CD4-positive, alpha-beta T cell treated with Interleukin-17A for 4 hours (primary cell): ENCODE data around the gene CDC42.

Source experiments
- DNase-seq: peaks from one replicate; pipeline ENCODE4 v3.0.0-alpha.2; 2020; ENCODE audit warnings: mixed read lengths

Gene CDC42

DNA sequence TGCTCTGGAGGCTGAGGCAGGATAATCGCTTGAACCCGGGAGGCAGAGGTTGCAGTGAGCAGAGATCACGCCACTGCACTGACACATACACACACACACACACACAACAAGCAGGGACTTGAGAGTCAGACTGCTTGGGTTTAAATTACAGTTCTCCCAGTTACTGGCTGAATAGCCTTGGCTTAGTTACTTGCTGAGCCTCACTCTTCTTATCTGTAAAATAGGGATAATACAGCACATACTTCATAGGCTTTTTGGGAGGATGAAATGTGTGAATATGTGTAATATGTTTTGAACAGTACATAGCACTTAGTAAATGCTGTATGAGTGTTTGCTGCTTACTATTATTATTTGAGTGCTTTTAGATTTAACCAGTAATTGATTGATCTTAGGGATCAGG is 23.8 kb downstream of the CDC42 start:
- no peak for DNase-seq

DNA sequence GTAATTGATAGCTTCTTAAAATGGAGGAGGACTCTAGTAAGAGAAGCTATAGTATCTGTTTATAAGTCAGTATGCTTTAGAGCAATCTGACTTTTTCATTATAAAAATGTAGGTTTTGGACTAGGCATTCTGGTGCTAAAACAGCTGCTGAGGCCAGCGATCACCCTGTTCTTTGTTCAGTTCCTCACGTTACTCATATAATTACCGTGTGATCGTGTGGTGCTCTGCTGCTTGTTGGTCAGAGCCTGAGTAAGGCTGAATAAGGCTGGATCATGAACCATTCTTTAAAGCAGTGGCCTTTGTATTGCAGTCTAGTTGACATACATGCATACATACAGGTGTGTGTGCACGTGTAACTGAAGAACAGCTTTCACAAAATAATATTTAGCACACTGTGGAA is 25.2 kb downstream of the CDC42 start:
- DNase-seq = no peak

DNA sequence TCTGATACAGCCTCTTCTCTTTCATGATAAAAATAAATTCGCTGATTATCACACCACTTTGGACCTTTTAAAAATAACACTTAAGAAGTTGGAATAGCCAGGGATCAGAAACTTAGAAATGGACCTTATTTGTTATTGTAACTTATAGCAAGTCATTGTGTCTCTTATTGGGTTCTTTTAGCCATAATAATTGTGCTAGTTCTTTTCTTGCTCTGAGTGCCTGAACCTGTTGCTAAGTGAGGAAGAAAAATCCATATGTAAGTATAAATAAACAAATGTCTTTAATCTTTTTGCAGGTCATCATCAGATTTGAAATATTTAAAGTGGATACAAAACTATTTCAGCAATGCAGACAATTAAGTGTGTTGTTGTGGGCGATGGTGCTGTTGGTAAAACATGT is 25.6 kb downstream of the CDC42 start:
- DNase-seq = no peak

DNA sequence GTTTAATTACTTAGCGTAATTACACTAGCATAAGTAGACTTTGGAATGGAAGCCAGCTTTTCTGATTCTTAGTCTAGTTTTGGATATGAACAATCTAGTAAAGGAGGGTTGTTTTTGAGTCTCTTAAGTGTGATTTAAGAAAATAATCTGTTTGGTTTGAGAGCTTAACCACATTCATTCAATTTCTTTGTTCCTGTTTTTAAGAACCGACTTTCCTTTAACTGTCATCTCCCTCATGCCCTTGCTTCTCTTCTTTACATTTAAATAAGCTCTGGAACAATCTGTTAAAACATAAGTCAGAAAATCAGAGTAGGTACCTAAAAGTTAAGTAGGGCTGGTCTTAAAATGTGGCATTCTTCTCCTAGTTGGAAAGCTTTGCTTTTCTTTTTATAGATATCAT is 27.7 kb downstream of the CDC42 start:
- DNase-seq = no peak

DNA sequence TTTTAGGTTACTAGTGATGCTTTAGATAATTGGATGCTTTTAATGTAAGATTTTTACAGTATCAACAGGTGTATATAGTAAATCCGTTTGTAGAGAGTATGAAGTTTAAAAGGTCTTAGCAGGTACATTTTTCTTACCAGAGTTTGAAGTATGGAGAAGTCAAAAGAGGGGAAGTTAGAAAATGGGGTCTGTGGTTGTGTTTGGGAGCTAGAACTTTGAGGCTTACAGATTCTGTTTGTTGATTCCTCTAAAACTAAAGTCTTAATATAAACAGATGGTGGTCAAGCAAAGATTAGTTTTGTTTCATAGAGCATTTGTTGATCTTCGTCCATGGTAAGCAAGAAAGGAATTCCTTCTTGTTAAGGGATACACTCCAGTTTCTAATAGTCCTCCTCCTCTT is 35.8 kb downstream of the CDC42 start:
- no peak for DNase-seq

DNA sequence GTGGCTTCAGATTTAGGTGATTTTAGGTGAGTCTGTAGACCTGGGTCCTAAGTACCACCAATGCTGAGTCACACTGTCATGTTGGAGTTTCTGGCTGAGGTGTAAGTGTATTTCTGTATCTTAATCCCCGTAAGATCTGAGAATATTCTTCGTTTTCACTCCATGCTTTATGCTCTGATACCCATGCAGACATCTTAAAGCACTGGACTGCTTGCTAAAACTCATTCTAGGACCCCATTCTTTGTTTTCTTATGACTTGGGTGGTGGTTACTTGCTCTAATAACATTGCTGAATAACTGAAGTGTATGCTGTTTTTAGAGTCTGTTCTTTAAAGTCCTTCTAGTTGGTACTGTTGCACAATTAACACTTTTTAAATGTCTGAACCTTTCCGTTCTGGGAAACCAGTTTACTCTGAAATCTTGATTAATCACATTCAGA is 36.6 kb downstream of the CDC42 start:
- no peak for DNase-seq

DNA sequence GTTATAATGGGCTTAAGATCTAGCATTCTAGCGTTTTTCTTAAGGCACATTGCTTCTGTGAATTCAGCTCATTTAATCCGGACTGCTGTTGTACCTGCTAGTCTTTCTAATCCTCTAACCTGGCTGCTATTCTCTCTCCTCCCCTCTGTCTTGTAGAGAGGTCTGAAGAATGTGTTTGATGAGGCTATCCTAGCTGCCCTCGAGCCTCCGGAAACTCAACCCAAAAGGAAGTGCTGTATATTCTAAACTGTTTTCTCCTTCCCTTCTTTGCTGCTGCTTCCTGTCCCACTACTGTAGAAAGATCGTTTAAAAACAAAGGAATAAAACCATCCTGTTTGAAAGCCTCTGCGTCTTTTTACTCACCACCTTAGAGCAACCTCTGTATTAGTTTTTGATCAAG is 37.3 kb downstream of the CDC42 start:
- peak; percentile 32 for DNase-seq

DNA sequence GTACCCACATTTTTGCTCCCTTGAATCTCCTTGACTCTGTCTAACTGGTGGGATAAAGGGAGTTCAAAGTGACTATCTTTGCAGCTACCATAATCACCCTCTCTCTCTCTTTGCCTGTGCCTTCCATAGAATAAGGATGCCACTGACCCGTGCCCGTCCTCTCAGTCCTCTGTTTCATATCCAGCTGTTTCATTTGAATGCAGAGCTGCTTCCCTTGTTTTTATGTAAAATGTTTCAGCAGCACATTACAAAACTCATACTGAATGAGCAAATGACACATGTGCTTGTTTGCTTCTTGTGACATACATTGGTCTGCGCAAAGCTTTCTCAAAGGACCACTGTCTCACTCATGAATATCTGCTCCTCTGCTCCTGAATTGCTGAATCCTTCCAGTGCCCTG is 38.4 kb downstream of the CDC42 start:
- no peak for DNase-seq

DNA sequence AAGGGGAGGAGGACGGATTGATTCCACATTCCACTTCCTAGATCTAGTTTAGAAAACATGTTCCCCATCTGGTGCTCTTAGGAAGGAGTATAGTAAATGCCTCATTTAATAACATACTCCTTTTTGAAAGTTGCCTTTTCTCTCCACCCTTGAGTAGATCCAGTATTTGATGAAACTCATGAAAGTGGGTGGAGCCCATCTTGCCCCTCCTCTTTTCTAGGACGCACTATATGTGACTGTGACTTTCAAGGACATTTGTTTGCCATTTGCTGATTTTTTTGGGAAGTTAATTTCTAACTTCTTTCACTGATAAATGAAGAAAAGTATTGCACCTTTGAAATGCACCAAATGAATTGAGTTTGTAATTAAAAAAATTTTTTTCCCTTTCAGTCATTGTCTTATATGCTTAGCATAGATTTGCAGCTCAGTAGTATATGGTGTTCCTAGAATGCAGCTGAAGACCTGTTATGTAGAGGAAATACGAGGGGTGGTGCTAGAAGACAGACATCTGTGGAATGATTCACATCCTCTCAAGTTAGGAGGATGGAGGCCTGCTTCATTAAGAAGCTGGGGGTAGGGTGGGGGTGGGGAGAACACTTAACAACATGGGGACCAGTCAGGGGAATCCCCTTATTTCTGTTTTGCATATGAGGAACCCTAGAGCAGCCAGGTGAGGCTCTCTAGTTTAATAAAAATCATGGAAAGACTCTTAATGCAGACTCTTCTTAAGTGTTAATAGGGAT is 39.7 kb downstream of the CDC42 start:
- peak; percentile 75 for DNase-seq

DNA sequence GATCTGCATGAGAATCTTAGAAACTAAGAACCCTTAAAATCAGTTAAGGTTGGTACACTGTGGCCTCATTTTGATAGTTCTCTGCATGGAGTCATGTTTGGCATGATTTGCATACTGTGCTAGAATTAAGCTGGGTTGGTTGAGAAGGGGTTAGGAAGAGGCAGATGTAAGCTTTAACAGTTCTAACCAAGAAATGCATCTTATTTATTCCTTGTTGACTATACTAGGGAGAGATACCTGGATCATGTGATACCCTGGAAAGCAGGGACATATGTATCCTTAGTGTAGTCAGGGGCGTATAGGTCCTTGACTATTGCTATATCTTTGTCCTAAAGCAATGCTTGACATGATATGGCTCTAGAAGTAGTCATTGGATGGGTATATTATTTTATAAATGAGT is 41.0 kb downstream of the CDC42 start:
- DNase-seq = no peak

DNA sequence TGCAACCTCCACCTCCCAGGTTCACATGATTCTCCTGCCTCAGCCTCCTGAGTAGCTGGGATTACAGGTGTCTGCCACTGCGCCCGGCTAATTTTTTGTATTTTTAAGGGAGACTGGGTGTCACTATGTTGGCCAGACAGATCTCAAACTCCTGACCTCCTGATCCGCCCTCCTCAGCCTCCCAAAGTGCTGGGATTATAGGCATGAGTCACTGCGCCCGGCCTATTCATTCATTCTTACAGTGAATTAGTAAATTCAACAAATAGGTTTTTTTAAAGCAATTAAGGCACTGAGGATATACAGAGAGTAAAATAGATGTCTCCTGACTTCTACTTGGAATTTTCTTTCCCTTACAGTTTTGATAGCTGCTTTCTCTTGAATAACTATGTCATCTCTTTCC is 43.5 kb downstream of the CDC42 start:
- no peak for DNase-seq

DNA sequence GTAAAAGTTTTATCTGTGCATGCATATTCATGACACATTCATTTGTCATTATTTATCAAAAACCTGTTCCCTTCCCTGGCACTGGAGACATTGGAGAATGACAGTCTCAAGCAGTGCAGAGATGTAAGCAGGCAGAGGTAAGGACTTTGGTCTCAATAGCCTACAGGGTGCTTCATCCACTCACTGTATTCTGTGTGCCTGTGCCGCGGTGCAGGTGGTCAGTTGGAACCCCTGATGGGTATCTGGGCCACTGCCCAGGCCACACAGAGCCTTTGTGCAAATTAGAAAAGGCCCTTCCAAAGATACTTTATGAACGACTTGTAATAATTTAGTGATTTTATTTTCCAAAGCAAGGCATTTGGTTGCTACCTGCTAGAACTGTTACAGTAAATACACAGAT is 44.0 kb downstream of the CDC42 start:
- DNase-seq = no peak

DNA sequence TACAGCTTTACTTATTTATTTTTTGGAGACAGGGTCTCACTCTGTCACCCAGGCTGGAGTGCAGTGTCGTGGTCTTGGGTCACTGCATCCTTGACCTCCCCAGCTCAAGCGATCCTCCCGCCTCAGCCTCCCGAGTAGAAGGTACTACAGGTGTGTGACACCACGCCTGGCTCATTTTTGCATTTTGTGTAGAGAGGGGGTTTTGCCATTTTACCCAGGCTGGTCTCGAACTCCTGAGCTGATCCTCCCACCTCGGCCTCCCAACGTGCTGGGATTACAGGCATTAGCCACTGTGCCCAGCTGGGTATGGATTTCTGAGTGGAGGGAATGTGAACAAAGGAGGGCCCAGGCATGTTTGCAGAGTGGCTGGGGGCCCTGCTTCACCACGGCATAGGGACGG is 46.2 kb downstream of the CDC42 start:
- no peak for DNase-seq

DNA sequence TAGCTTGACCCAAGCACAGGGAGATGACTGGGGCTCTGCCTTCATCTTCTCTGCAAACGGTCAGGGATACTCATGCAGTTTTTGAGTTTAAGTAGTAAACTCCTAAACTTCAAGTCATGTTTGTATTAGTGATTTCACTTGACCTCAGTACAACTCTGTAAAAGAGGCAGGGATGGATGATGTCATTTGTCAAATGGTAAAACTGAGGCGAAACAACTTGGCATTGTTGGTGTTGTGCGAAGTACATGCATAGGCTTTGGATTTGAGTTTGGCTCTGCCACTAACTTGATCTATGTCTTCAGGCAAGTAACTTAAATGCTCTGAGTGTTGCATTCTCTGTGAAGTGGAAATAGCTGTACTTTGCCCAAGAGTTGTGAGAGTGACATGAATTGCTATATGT is 47.7 kb downstream of the CDC42 start:
- no peak for DNase-seq

DNA sequence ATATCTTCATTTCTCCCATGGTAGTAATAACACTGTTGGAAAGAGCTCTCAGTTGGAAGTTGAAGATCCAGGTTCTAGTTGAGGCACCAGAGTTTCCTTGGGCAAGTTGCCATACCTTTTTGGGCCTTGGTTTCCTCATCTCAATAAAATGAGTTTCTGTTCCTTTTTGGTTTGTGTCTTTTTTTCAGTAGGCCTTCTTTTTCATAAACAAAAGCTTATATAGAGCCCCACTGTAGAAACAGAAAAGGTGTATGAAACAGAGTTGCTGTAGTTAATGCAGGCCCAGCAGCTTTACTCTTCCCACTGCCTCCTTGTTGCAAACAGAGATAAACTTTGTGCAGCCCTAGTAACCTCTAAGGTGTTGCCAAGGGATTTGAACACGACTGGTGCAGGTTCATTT is 48.7 kb downstream of the CDC42 start:
- no peak for DNase-seq

DNA sequence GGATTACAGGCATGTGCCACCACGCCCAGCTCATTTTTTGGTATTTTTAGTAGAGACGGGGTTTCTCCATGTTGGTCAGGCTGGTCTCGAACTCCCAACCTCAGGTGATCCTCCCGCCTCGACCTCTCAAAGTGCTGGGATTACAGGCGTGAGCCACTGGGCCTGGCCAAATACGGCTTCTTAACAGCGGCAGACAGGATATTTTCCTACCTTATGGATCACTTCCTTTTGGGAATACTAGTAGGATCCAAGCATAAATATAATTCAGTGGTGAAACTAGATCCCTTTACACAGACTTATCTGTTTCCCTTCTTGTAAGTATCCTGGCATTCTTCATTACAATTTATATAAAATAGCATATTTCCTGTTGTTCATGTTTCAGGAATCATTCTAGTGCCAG is 49.5 kb downstream of the CDC42 start:
- DNase-seq = no peak

DNA sequence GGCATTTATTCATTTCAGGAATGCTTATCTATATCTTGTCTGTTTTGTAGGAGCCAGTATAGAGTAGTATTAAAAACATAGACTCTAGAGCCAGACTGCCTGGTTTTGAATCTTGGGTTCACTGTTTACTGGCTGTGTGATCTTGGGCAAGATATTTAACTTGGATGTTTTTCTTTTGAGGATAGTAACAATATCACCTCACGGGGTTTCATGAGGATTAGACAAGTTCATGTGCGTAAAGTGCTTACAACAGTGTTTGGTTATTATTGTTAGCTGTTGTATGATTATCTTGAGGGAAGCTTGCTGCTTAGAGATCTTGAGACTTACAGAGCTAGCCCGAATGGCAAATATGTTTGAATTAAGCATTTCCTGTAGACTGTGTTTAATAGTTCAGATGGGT is 50.2 kb downstream of the CDC42 start:
- DNase-seq = no peak

DNA sequence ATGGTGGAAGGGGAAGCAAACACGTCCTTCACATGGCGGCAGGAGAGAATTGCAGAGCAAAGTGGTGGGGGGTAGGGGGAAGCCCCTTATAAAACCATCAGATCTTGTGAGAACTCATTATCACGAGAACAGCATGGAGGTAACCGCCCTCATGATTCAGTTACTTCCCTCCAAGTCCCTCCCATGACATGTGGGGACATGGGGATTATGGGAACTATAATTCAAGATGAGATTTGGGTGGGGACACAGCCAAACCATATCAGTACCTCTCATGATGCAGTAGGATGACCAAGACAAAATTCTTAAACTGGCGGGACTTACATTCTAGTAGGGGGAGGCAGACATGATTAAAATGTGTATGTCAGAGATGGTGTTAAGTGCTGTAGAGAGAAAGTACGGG is 51.6 kb downstream of the CDC42 start:
- DNase-seq = no peak

DNA sequence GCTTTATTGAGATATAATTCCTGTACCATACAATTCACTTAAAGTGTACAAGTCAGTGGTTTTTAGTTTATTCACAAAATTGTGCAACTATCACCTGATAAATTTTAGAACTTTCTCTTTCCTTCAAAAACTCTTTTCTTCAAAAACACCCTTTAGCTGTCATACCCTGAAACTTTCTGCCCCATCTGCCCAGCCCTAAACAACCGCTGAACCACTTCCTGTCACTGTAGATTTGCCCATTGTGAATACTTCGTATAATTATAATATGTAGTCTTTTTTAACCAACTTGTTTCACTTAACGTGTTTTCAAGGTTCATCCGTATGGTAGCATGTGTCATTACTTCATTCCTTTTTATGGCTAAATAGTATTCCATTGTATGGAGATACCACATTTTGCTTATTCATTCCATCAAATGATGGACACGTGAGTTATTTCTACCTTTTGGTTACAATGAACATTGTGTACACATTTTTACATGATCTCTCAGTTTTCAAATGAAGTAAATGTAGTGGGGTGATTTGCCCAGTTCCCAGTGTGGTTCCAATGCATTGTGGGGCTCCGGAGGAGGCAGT is 52.4 kb downstream of the CDC42 start:
- DNase-seq = peak; percentile 49

DNA sequence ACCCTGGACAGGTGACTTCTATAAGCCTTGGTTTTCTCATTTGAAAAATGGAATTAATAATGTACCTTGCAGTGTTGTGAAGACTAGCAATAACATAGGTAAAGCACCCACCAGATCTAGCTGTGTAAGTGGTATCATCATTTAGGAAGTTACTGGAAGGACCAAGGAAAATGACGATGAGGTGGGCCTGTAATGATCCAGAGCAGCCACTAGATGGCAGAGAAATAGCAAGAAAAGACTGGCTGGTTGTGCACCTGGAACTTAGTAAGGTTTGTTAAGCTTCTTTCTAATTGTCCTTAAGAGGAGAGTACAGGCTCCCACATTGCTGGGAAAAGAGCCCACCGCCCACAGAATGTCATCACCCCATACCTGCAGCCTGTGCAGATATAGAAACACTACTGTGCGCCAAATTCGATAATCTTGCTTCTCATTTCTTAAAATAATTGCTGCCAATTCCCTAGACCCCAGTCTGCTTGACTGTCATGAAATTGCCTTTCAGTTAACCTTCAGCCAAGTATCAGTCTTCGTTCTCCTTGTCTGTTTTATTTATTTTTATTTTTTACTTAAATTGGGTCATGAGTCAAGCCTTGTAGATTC is 53.2 kb downstream of the CDC42 start:
- DNase-seq = peak; percentile 44

DNA sequence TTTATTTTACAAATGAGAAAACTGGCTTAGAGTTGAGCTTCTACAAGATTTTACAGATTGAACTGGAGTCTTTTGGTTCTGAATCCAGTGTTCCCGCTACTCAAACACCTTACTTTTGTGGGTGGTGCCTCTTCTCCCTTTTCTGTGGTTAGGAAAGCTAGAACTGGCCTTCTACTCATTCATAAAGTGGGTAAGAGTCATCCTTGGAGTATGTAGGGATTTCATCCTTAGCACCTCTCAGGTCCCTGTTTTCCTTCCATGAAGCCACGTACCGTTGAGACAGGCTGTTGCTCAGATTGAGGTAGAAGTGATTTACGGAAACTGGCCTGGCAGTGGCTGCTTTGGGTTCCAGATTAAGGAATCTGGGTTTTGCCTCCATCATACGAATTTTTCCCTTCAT is 54.6 kb downstream of the CDC42 start:
- no peak for DNase-seq

DNA sequence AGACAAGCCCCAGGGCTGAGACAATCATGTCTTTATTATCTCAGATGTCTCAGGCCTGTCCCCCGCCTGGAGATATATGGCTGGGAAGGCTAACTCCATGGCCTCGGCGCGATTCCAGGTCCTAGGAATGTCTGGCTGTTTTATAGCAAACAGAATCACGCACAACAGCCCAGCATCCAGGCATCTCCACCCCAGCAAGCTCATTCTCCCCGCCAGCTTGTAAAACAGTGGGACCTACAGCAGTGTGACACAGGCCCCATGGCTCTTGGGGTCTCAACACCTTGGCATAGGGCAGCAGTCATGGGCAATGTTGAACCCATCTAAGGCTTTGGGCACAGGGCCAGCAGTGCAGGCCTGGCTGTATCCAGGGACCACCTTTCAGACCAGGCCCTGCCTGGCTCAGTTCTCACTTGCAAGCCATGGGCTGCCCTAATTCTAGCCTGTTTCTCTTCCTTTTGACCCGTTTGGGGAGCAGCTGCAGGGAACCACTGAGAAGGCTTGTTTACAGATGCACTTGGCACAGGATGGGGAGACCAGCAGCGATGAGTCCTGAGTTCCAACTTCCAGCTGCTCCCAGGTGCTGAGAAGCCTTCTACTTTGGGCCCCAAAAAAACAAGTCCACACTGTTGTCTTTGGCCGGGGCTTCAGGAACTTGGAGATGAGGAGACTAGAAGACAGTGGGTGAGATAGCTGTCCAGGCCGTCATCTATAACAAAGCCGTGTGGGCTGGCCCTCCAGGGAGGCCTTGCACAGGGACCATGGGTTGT is 56.0 kb downstream of the CDC42 start:
- no peak for DNase-seq

DNA sequence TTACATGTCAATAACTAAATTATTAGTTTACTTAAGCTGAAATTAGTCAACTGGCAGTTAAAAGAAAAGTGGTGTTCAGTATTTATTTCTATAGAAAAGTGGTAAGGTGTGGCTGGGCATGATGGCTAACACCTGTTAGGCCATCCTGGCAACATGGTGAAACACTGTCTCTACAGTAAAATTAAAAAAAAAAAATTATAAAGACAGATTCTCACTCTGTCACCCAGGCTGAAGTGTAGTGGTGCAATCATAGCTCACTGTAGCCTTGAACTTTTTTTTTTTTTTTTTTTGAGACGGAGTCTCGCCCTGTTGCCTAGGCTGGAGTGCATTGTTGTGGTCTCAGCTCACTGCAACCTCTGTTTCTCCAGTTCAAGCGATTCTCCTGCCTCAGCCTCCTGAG is 57.5 kb downstream of the CDC42 start:
- DNase-seq = no peak

DNA sequence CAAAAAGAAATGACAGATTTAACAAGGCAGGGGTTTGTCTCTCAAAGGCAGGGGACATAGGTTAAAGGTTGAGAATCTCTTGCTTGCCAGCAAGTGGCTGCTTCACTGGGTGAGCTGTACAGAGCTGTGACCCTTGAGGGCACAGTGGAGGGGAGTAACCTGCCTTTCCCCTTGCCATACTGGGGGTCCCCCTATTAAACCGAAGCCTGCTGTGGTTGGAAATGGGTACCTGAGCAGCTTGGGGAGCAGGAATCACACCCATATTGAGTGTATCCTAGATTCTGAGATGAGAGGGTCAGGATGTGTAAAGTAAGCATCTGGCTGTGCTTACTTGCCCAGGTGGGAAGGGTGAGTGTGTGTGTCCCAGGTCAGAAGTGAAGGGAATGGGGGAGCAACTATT is 58.6 kb downstream of the CDC42 start:
- DNase-seq = no peak
